ENCODE results near the gene CUBN.

Gene CUBN

GRCh38 chr10:17075533-17076359, 53.9 kb downstream of the CUBN start:
- FAIRE-seq, result no peak
- DNase-seq (ENCODE audit: insufficient read length, low spot score), result no peak

DNA sequence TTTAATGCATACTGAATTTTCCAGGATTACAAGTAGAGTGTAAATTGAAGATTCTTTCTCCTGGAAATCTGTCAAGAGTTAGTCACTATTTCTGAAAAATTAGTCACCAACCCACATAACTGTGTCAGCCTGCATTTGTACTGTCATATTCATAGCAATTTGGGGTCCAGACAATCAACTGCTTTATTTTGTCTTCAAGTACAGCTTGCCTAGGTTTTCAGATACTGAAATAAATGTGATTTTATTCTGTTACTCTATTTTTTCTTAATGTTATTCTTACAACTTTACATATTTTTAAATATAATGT, 55.1 kb downstream of the CUBN start:
- DNase-seq (ENCODE audit: insufficient read length, low spot score) (no peak), FAIRE-seq (no peak)

GRCh38 chr10:17073725-17074540, 55.7 kb downstream of the CUBN start:
- no peak for DNase-seq (ENCODE audit: insufficient read length, low spot score)

DNA sequence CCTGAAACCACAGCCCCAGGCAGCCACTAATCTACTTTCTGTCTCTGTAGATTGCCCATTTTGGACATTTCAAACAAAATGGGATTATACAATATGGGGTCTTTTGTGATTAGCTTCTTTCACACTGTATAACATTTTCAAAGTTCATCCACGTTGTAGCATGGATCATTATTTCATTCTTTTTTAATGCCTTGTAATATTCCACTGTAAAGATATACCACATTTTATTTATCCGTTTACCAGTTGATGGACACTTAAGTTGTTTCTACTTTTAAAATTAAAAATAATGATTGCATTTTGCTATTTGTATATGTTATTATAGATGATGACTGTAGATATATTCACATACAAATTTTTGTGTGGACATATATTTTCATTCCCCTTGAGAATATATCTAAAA, 60.7 kb downstream of the CUBN start:
- DNase-seq (ENCODE audit: insufficient read length, low spot score), result no peak
- no peak for FAIRE-seq

More at GRCh38 chr10:17073725-17074540, 55.7 kb downstream of the CUBN start:
- FAIRE-seq, result no peak

DNA sequence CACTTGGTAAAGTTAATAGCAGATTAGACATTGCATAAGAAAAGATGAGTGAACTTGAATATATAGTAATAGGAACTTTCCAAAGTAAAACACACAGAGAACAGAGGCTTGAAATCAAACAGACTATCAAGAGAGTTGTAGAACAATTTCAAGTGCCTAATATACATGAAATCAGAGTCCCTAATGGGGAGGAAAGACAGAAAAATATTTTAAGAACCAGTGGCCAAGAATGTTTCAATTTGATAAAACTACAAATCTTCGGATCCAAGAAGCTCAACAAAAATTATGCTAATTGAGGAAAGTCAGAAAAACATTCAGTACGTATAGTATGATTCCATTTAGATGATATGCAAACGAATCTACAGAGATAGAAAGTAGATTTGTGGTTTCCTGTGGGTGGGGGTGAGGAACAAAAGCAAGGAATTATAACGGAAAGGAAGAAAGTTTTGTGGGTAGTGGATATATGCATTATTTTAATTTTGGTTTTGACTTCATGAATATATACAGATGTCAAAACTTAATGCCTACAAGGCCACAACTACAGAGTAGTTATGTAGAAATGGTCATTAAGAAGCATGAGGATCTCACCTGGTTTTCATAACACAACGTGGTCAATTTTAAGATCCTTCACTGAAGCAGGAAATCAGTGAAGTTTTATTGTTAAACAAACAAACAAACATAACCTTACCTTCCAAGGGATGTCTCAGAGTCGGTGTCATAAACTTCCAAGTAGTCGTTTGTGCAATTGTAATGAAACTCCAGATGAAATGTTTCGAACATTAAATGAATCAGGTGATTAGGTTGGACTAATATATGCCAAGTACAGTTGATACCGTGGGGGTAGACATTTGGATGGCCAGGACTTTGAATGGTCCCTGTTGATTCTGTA, 62.0 kb downstream of the CUBN start:
- FAIRE-seq (no peak), DNase-seq (ENCODE audit: insufficient read length, low spot score) (no peak)

GRCh38 chr10:17066807-17067206, 62.8 kb downstream of the CUBN start:
- DNase-seq (ENCODE audit: insufficient read length, low spot score) (no peak), FAIRE-seq (no peak)

GRCh38 chr10:17066000-17066399, 63.6 kb downstream of the CUBN start:
- FAIRE-seq (no peak), DNase-seq (ENCODE audit: insufficient read length, low spot score) (no peak)

GRCh38 chr10:17065273-17065672, 64.3 kb downstream of the CUBN start:
- DNase-seq (ENCODE audit: insufficient read length, low spot score), result no peak
- no peak for FAIRE-seq

DNA sequence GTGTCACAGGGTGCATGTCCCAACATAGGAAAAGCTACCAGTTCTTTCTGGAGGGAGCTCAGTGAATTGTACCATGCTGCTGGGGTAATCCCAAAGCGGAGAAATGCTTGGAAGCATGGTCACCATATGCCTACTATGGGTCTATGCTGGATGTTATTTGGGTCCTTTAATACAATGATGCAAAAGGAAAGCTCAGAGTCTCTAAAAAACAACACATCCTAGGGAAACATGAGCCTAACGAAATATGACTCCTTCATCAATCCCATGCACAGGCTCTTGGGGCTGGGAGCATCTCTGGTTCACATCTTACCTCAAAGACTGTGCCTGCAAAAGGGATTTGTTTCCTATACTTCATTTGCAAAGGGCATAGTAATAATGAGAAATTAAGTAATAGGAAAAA, 65.2 kb downstream of the CUBN start:
- no peak for FAIRE-seq

GRCh38 chr10:17062955-17063484, 66.6 kb downstream of the CUBN start:
- DNase-seq (ENCODE audit: insufficient read length, low spot score) (peak; percentile 39), FAIRE-seq (peak; percentile 80)

More for the DNA sequence above, 65.2 kb downstream of the CUBN start:
- DNase-seq (ENCODE audit: insufficient read length, low spot score), result no peak

DNA sequence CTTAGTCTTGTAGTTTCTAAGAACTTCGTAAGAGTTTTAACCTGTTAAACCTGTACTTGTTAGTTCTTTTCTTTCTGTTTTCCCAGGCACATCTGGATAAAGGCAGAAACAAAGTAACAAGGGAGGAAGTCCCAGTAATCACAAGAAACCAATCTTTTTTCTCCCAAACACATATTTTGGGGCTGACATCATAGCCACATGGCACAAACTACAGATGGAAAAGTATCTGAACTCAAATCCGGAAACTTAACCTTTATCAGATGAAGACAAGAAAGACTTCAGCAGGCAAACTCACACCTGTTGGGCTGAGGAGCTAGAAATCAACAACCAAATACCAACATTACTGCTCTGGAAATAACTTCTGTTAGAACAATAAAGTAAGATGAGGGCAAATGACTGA, 67.1 kb downstream of the CUBN start:
- DNase-seq (ENCODE audit: insufficient read length, low spot score) (peak; percentile 22), FAIRE-seq (no peak)

GRCh38 chr10:17062009-17062408, 67.6 kb downstream of the CUBN start:
- DNase-seq (ENCODE audit: insufficient read length, low spot score) (no peak), FAIRE-seq (no peak)

DNA sequence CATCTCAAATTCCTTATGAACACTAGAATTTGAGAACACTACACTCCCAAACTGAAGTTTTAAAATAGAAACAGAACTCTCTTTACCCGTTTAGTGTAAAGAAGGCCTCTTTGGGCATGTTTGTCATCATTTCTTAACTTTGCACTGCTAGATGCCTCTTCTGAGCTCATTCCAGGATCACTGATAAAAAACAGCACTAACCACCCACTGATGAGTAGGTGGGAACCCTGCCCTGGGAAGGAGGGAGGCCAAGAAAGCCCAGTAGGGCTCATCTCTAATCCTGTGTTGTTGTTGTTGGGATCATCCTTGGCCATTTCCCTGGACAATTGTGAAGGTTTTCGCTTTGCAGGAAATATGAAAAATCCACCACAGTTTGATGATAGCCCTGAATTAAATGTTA, 68.2 kb downstream of the CUBN start:
- no peak for DNase-seq (ENCODE audit: insufficient read length, low spot score)
- FAIRE-seq, result no peak

GRCh38 chr10:17060289-17060688, 69.3 kb downstream of the CUBN start:
- no peak for FAIRE-seq
- no peak for DNase-seq (ENCODE audit: insufficient read length, low spot score)

- DNase-seq (ENCODE audit: insufficient read length, low spot score), result peak; percentile 58
- FAIRE-seq, result no peak
These were observed 70.4 kb downstream of the CUBN start for GRCh38 chr10:17059197-17059688.

DNA sequence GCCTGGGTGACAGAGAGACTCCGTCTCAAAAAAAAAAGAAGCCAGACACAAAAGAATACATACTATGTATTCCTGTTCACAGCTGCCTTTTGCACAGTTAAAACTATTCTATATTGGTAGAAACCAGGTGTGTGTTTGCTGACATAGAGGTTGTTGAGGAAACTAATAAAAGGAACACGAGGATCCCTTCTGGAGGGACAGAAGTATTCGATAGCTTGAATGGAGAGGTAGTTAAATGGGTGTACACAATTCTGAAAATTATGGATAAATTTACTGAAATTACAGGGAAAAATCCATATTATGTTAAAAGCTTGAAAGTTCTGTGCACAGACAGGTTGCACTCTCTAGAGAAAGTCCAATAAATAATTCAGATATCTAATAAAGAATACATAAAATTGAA, 71.5 kb downstream of the CUBN start:
- DNase-seq (ENCODE audit: insufficient read length, low spot score) (no peak), FAIRE-seq (no peak)

- FAIRE-seq (no peak), DNase-seq (ENCODE audit: insufficient read length, low spot score) (no peak)
These were observed 72.7 kb downstream of the CUBN start for GRCh38 chr10:17056781-17057428.

DNA sequence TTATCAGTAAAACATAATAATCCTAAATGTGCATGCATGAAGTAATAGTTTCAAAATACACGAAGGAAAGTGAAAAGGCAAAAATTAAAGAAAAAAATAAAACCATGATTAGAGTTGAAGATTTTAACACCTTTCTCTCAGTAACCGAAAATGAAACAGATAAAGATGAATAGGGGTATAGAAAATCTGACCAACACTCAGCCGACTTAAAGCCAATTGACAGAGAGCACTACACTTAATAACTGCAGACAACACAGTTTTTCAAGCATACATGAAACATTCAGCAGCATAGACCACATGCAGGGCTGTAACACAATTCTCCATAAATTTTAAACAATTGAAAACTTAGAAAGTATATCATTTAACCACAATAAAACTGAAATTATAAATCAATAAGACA, 76.1 kb downstream of the CUBN start:
- DNase-seq (ENCODE audit: insufficient read length, low spot score), result no peak
- no peak for FAIRE-seq

- FAIRE-seq, result no peak
- DNase-seq (ENCODE audit: insufficient read length, low spot score), result no peak
These were observed 76.5 kb downstream of the CUBN start for GRCh38 chr10:17053061-17053460.

DNA sequence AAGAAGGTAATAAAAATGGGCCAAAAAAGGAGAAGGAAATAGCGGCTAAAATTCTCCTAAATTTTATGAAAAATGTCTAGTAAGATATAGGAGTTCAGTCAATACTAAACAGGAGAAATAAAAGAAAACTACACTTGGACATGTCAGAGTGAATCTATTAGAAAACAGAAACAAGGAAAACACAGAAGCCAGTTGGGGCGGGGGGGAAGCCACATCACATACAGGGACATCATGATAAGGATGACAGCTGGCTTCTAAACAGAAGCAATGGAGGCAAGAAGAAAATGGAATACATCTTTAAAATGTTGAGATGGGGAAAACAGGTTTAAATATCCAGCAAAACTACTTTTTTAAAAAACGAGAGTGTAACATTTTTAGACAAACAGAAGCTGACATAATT, 77.8 kb downstream of the CUBN start:
- FAIRE-seq, result no peak
- DNase-seq (ENCODE audit: insufficient read length, low spot score), result no peak
